Tibial artery (tissue), 4 donors: ENCODE results near the gene CHMP1A.

Experiments
- DNase-seq, 2 donors: peaks; one replicate each; pipeline ENCODE4 v3.0.0-alpha.2; 2019
- H3K27ac ChIP-seq, 2 donors: fragments of 200-600 bp; sonication (generic) in 1 of 2; 1 replicate in 1 of 2; 2 replicates in 1 of 2; pipeline ENCODE4 v1.5.1; 2018 to 2019; ENCODE audit warnings: mild to moderate bottlenecking in 1 of 2
- H3K27me3 ChIP-seq, 2 donors: fragments of 200-600 bp; sonication (generic) in 1 of 2; one replicate each; pipeline versions ENCODE4 v1.5.1 to v1.6.0; 2016 to 2019
- H3K36me3 ChIP-seq, 3 donors: fragments of 200-600 bp; sonication (generic) in 2 of 3; one replicate each; pipeline ENCODE4 v1.5.1; 2016 to 2019; ENCODE audit warnings: mild to moderate bottlenecking in 2 of 3
- H3K4me1 ChIP-seq, 4 donors: fragments of 200-600 bp; sonication (generic) in 2 of 4; 1 replicate in 3 of 4; 2 replicates in 1 of 4; pipeline ENCODE4 v1.5.1; 2016 to 2019
- H3K4me3 ChIP-seq, 2 donors: fragments of 200-600 bp; sonication (generic) in 1 of 2; 1 replicate in 1 of 2; 2 replicates in 1 of 2; pipeline ENCODE4 v1.5.1; 2018 to 2019; ENCODE audit warnings: mild to moderate bottlenecking in 2 of 2
- H3K9me3 ChIP-seq, 3 donors: fragments of 200-600 bp; sonication (generic) in 1 of 3; one replicate each; pipeline ENCODE4 v1.5.1; 2016 to 2019
- intact Hi-C: fragments of 100-400 bp; cut with DNase I; formaldehyde crosslinking; loops from one replicate; pipeline ENCODE4 v1.15.0; 2023; ENCODE audit warnings: low total_unique reads
- TF ChIP-seq, protein P1 (sequence below), 2 experiments: fragments of 200-600 bp in 1 of 2; fragments of 450-650 bp in 1 of 2; IDR thresholded peaks; one replicate each; pipeline ENCODE4 v1.5.1; 2017 to 2019; ENCODE audit warnings: antibody characterized with exemption in 2 of 2, mild to moderate bottlenecking in 1 of 2, moderate library complexity in 1 of 2

CHMP1A gene

DNA sequence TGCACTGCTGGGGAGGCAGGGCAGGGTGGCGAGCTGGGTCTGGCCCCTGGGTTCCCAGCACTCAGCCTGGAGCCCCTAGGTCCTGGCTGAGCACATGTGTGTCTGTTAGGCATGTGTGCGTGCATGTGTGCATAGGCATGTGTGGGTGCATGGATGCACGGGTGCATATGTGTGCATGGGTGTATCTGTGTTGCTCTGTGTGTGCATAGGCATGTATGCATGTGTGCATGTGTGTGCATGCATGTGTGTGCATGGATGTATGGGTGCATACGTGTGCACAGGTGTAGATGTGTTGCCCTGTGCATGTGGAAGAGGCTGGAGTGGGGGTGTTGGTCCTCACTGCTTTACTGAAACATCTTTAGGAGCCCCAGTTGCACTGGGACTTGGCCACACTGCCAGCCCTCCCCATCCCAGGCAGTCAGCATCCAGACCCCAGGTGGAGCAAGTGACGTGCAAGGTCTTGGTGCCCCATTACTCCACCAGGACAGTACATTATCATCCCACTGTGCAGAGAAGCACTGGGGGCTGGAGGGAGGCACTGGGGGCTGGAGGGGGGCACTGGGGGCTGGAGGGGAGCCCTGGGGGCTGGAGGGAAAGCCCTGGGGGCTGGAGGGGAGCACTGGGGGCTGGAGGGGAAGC, 54.4 kb downstream of the CHMP1A start:
- Histone ChIP-seq H3K27me3 (peaks cover 0 to 38% of the 10 kb centered on the region in 2 donors), H3K4me3 (no peak overlapping the region), H3K27ac (no peak overlapping the region), H3K4me1 (peaks cover 0 to 11% (median 7%) of the 10 kb centered on the region in 4 donors), H3K9me3 (no peaks in the 10 kb centered on the region), H3K36me3 (no peaks in the 10 kb centered on the region)
- no peak for DNase-seq
- intact Hi-C loops, result no loop called here
- TF ChIP-seq, protein P1, sequence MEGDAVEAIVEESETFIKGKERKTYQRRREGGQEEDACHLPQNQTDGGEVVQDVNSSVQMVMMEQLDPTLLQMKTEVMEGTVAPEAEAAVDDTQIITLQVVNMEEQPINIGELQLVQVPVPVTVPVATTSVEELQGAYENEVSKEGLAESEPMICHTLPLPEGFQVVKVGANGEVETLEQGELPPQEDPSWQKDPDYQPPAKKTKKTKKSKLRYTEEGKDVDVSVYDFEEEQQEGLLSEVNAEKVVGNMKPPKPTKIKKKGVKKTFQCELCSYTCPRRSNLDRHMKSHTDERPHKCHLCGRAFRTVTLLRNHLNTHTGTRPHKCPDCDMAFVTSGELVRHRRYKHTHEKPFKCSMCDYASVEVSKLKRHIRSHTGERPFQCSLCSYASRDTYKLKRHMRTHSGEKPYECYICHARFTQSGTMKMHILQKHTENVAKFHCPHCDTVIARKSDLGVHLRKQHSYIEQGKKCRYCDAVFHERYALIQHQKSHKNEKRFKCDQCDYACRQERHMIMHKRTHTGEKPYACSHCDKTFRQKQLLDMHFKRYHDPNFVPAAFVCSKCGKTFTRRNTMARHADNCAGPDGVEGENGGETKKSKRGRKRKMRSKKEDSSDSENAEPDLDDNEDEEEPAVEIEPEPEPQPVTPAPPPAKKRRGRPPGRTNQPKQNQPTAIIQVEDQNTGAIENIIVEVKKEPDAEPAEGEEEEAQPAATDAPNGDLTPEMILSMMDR (IDR thresholded peaks at IDR 0.05), result no peak

DNA sequence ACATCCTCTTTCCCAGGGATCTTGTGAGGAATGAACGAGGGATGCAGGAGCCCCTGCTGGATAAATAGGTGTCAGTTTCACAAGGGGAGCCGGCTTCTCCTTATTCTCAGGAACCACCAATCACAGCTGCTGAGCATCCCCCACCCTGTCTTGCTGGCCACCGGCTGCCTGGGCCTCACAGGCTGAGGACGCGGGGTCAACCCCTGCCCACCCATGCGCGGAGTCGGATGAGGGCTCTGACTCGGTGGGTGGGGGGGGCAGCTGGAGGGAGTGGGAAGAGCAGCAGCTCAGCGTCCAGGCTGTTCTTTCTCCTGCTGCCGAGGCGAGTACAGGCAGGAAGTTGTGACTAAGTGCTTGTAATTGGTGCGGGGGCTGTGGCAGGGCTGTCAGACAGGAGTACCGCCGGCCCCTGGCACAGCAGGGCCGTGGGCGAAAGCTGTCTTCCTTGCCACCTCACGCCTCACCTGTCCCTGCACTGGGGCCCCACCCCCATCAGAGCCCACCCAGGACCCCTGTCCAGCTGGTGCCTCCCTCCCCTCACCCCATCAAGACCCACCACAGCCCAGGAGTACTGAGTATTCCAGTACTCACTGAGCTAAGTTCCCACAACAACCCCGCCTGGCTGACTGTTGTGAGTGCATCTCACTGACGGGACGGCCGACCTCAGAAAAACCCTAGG, 55.1 kb downstream of the CHMP1A start:
- no peaks in the 10 kb centered on the region for H3K36me3 ChIP-seq
- H3K4me3 ChIP-seq, result no peak overlapping the region
- intact Hi-C loops, result no loop called here
- H3K4me1 ChIP-seq, result peaks cover 0 to 11% (median 7%) of the 10 kb centered on the region in 4 donors
- TF ChIP-seq, protein P1 (IDR thresholded peaks at IDR 0.05), result no peak
- no peak overlapping the region for H3K27ac ChIP-seq
- peaks cover 0 to 37% of the 10 kb centered on the region in 2 donors for H3K27me3 ChIP-seq
- H3K9me3 ChIP-seq, result no peaks in the 10 kb centered on the region
- DNase-seq, result no peak

DNA sequence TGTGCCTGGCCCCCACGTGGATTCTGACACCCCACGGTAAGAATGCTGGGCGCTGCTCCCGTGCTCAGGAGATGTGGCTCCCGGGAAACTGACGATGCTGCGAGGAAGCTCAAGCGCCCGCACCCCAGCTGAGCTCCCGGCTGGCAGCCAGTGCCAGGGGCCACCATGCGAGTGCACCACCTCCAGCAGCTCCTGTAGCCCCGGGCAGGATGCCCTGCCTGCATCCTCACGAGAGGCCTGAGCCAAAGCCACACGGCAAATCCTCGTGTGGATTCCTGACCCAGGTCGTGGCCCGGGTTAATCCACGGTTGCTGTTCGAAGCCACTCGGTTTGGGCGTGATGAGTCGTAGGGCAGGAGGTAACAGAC, 55.6 kb downstream of the CHMP1A start:
- no peaks in the 10 kb centered on the region for H3K36me3 ChIP-seq
- TF ChIP-seq, protein P1 (IDR thresholded peaks at IDR 0.05), result no peak

GRCh38 chr16:89600956-89601355, 56.6 kb downstream of the CHMP1A start:
- no peak for DNase-seq
- Histone ChIP-seq H3K4me3 (no peak overlapping the region), H3K4me1 (peaks cover 0 to 11% (median 7%) of the 10 kb centered on the region in 4 donors), H3K27me3 (peaks cover 0 to 33% of the 10 kb centered on the region in 2 donors), H3K27ac (no peak overlapping the region), H3K36me3 (no peaks in the 10 kb centered on the region), H3K9me3 (no peaks in the 10 kb centered on the region)
- TF ChIP-seq, protein P1 (IDR thresholded peaks at IDR 0.05), result no peak
- intact Hi-C loops, result no loop called here

More for the DNA sequence above, 55.6 kb downstream of the CHMP1A start:
- H3K9me3 ChIP-seq, result no peaks in the 10 kb centered on the region
- H3K27me3 ChIP-seq, result peaks cover 0 to 37% of the 10 kb centered on the region in 2 donors
- intact Hi-C loops, result no loop called here
- no peak for DNase-seq
- no peak overlapping the region for H3K27ac ChIP-seq
- H3K4me3 ChIP-seq, result no peak overlapping the region
- peaks cover 0 to 11% (median 7%) of the 10 kb centered on the region in 4 donors for H3K4me1 ChIP-seq

DNA sequence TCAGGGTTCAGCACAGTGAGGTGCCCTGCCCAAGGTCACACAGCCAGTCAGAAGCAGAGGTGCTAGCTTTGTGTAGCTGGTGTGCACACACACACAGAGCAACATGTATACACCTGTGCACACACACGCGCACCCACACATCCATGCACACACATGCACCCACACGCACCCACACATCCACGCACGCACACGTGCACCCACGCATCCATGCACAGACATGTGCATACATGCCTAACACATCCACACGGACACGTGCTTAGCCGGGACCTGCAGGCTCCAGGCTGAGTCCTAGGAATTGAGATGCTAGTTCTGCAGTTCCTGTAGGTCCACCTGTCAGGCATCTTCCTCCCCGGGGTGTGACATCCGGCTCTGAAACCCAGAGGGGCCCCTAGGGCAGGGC, 57.1 kb downstream of the CHMP1A start:
- Histone ChIP-seq H3K9me3 (no peaks in the 10 kb centered on the region), H3K27ac (no peak overlapping the region), H3K4me3 (no peak overlapping the region), H3K27me3 (peaks cover 0 to 28% of the 10 kb centered on the region in 2 donors), H3K4me1 (peaks cover 0 to 11% (median 7%) of the 10 kb centered on the region in 4 donors), H3K36me3 (no peaks in the 10 kb centered on the region)
- DNase-seq, result no peak
- intact Hi-C loops, result no loop called here
- TF ChIP-seq, protein P1 (IDR thresholded peaks at IDR 0.05), result no peak
